T follicular helper cell (primary cell): Measurements from ENCODE around the gene ZNF768.
"Not testable (repeated sequence)": the region's sequence is repeated elsewhere in the genome, so short reads cannot be mapped to it uniquely, and the experiment has no call there.

ENCODE experiments used
- DNase-seq: peaks from one replicate; pipeline ENCODE4 v3.0.0-alpha.2; 2020; ENCODE audit warnings: low read depth

Gene ZNF768

GRCh38 chr16:30533146-30533522, 6.8 kb upstream of the ZNF768 start:
- no peak for DNase-seq

GRCh38 chr16:30532285-30533145, 6.1 kb upstream of the ZNF768 start:
- no peak for DNase-seq

- DNase-seq: no peak
Measured at GRCh38 chr16:30530163-30531037, 4.0 kb upstream of the ZNF768 start.

DNA sequence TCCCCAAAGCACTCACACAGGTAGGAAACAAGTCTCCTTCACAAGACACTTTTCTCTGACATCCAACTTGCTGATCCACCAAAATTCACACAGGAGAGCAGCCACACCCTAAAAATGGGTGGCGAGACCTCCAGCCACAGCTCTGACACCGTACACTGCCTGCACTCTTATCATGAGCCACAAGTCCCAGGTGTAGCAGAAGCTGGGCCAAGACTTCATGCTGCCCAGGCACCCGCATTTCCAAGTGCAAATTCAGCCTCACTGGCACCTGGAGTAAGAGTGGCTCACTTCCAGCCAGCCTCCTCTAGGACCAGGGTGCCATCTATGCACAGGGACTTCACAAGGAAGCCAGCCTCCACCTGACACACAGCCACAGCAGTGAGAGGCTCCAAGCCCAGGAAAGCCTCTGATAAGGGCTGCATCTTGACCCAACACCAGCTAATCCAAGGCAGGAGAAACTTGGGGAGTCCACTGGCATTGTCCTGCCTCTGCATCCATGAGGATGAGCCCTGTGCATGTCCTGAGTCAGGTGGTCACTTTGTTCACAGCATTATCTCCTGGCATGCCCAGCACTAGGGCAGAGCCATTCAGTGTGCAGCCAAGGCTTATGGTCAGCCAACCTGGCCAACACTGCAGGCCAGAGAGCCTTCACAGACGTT, 2.6 kb upstream of the ZNF768 start:
- DNase-seq: no peak

GRCh38 chr16:30527635-30528178, 1.3 kb upstream of the ZNF768 start:
- DNase-seq: no peak

DNA sequence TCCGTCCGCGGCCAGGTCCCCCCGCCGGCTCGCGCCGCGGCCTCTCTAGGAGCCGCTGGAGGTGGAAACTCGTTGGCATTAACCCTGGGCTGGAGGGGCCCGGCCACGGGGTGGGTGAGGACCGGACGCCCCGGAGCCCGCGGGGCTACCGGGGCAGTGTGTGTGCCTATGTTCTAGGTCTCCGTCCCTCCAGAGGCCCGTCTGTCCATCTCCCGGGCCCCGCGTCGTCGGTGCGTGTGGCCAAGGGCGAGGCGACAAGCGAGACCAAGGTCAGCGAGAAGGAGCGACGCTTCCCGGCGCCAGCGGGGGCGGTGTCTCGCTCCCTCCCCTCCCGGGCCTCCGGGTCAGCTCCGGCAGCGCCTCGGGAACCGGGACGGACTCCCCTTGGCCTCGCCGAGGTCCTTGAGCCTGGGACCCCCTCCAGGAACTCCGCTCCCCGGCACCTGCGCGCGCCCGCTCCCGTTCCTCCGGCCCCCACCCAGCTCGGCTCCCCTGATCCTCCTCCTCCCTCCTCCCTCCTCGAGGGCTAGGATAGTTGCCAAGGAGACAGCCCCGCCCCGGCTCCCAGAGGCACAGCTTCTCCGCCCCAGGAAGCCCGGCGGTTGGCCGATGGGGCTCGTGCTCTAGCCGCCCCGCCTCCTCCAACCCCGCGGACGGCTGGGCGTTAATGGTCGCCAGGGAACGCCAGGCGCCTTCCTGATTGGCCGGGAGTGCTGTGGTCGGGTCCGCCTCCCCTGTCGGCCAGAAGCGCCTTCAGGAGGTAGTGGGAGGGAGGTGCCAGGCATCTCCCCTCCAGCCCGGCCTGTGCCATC, 663 bp upstream of the ZNF768 start:
- peak; percentile 75 for DNase-seq

- DNase-seq: no peak
Measured at GRCh38 chr16:30525844-30526136, 576 bp downstream of the ZNF768 start.

DNA sequence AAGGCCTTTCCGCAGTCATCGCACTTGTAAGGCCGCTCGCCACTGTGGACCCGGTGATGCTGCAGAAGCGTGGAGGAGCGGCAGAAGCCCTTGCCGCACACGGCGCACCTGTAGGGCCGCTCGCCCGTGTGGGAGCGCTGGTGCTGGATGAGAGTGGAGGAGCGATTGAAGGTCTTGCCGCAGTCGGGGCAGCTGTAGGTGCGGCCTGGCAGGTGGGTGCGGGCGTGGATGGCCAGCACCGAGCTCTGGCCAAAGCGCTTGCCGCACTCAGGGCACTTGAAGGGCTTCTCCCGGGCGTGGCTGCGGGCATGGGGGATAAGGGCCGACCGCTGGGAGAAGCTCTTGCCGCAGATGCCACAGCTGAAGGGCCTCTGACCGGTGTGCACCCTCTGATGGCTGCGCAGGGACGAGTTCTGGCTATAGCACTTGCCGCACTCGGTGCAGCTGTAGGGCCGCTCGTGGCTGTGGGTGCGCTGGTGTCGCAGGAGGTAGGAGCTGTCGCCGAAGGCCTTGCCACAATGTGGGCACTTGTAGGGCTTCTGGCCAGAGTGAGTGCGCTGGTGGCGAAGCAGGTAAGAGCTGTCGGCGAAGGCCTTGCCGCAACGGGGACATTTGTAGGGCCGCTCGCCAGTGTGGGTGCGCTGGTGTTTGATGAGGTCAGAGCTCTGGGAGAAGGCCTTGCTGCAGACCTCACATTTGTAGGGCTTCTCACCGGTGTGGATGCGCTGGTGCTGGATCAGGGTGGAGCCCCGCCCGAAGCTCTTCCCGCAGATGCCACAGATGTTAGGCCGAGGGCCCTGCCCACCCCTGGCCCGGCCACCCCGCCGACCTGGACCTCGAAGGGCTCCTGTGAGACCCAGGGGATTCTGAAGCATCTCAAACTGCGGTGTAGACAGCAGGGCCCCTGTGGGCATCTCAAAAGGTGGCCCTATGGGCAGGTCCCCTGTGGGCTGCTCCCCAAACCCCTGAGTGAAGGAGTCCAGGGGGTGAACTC, 1.5 kb downstream of the ZNF768 start:
- no peak for DNase-seq

GRCh38 chr16:30523768-30524574, 2.4 kb downstream of the ZNF768 start:
- DNase-seq: no peak

GRCh38 chr16:30522702-30523463, 3.5 kb downstream of the ZNF768 start:
- not testable (repeated sequence) for DNase-seq

GRCh38 chr16:30521873-30522641, 4.3 kb downstream of the ZNF768 start:
- DNase-seq: no peak

- DNase-seq: no peak
Measured at GRCh38 chr16:30521476-30521872, 4.9 kb downstream of the ZNF768 start.

DNA sequence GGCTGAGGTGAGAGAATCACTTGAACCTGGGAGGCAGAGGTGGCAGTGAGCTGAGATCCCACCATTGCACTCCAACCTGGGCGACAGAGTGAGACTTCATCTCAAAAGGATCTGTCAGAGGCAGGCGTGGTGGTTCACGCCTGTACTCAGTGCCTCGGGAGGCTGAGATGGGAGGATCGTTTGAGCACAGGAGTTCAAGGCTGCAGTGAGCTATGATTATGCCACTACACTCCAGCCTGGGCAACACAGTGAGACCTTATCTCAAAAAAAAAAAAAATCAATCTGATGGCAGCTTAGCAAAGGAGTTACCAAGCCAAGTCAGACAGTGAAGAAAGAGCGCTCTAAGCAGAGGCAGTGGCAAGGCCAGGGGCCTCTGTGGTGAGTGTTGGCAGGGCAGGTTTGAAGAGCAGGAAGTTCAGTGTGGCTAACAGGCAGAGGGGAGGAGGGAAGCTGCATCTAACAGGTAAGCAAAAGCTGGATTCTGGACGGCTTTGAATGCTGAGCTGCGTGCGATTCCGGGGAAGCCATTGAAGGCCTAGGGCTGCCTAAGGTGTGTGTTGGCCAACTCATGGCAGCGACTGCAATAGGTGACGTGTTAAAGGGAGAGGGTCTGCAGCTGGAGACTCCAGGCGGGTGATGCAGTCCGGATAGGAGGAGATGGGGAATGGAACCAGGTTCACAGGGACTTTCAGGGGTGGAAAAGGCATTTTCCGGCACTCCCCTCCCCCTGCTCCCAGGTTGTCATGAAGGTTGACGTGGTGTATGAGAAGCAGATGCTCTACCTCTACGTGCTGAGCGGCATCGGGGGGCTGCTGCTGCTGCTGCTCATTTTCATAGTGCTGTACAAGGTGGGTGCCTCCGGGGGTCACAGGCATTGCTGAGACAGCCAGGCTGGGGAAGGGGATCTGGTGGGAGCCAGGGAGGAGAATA, 7.0 kb downstream of the ZNF768 start:
- DNase-seq: no peak

- DNase-seq: no peak
Measured at GRCh38 chr16:30518552-30518951, 7.8 kb downstream of the ZNF768 start.

DNA sequence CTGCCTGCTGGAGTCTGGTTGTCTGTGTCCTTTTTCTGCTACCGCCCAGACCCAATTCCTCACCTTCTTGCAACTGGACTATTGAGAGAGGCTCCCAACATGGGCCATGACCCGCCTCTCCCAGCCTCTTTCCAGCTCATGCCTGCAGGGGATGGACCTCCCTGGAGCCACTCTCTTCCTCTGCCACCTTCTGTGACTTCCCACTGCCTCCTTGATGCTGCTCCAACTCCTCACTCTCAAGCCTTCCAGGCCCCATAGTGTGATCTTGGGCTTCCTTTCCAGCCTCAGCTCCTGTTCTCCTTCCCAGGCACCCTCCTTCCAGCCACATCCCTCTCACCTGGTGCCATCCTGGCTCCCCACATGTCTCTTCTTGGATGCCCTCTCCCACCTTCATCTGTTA, 11.1 kb downstream of the ZNF768 start:
- no peak for DNase-seq

DNA sequence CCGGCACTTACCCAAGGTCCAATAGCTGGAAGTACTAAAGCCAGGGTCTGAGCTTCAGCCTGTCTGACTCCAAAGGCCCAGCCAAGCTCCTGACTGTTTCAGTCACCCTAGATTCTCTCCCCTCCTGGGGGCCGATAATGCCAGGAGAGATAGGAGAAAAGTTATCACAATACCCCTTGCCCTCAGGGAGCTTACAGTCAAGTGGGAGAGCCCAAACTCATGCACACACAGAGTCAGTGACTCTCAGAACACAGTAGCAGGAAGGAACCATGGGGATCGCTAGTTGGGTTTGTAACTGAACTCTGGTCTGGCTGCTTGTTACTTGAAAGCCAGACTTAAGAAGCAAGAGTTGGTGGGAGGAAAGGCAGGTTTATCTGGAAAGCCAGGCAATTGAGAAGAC, 14.9 kb downstream of the ZNF768 start:
- DNase-seq: no peak
